H9 (cell line): ENCODE measurements around the gene ANKDD1A. TPM values are rescaled to one million over a fixed set of nuclear protein-coding genes. Genes with fewer than 3 reads are reported as not detected.

Experiments used
- DNase-seq: peaks from one replicate; pipeline ENCODE4 v3.0.0-alpha.2; 2017
- H2AFZ ChIP-seq: one replicate; pipeline ENCODE4 v1.6.1; 2013; ENCODE audit warnings: mild to moderate bottlenecking, low read length, control low read depth, moderate library complexity
- H2AK5ac ChIP-seq: 2 replicates; pipeline ENCODE4 v1.6.1; 2013; ENCODE audit warnings: low read length, control low read depth, mixed read lengths; ENCODE audit not compliant: insufficient read length
- H2BK120ac ChIP-seq: one replicate; pipeline ENCODE4 v1.6.1; 2013; ENCODE audit warnings: low read depth, mild to moderate bottlenecking, low read length, control low read depth, inconsistent platforms; ENCODE audit not compliant: poor library complexity, severe bottlenecking
- H2BK12ac ChIP-seq: 2 replicates; pipeline ENCODE4 v1.6.1; 2013; ENCODE audit warnings: low read length, control low read depth, mixed read lengths, low read depth; ENCODE audit not compliant: insufficient read length
- H2BK15ac ChIP-seq: 2 replicates; pipeline ENCODE4 v1.6.1; 2013; ENCODE audit warnings: low read depth, low read length, control low read depth
- H2BK20ac ChIP-seq: one replicate; pipeline ENCODE4 v1.6.1; 2013; ENCODE audit warnings: low read depth, mild to moderate bottlenecking, low read length, control low read depth, inconsistent platforms; ENCODE audit not compliant: poor library complexity, severe bottlenecking
- H2BK5ac ChIP-seq: 2 replicates; pipeline ENCODE4 v1.6.1; 2013; ENCODE audit warnings: low read length, control low read depth, mixed read lengths; ENCODE audit not compliant: insufficient read length
- H3K14ac ChIP-seq: 2 replicates; pipeline ENCODE4 v1.6.1; 2013; ENCODE audit warnings: low read length, control low read depth; ENCODE audit not compliant: insufficient read depth
- H3K18ac ChIP-seq: 2 replicates; pipeline ENCODE4 v1.6.1; 2013; ENCODE audit warnings: low read depth, mild to moderate bottlenecking, mixed read lengths, low read length, control low read depth; ENCODE audit not compliant: insufficient read length
- H3K23ac ChIP-seq: 2 replicates; pipeline ENCODE4 v1.6.1; 2013; ENCODE audit warnings: low read length, control low read depth, mixed read lengths, low read depth; ENCODE audit not compliant: insufficient read length
- H3K23me2 ChIP-seq: 2 replicates; pipeline ENCODE4 v1.6.1; 2013; ENCODE audit warnings: low read depth, mild to moderate bottlenecking, mixed read lengths, low read length, control low read depth; ENCODE audit not compliant: insufficient read length, poor library complexity, severe bottlenecking
- H3K27ac ChIP-seq: 2 replicates; pipeline ENCODE4 v1.5.1; 2013; ENCODE audit warnings: low read length, control low read depth, mixed read lengths, low read depth; ENCODE audit not compliant: insufficient read length
- H3K27me3 ChIP-seq: 2 replicates; pipeline ENCODE4 v1.6.1; 2013; ENCODE audit warnings: low read length, control low read depth, inconsistent platforms; ENCODE audit not compliant: insufficient read depth
- H3K4ac ChIP-seq: 2 replicates; pipeline ENCODE4 v1.6.1; 2013; ENCODE audit warnings: low read depth, mild to moderate bottlenecking, control low read depth, inconsistent platforms, low read length, moderate library complexity
- H3K4me1 ChIP-seq: 2 replicates; pipeline ENCODE4 v1.6.1; 2013; ENCODE audit warnings: low read length, control low read depth, inconsistent platforms; ENCODE audit not compliant: insufficient read depth
- H3K4me2 ChIP-seq: 2 replicates; pipeline ENCODE4 v1.6.1; 2013; ENCODE audit warnings: low read length, control low read depth, mixed read lengths; ENCODE audit not compliant: insufficient read length, insufficient read depth
- H3K56ac ChIP-seq: 2 replicates; pipeline ENCODE4 v1.6.1; 2013; ENCODE audit warnings: low read depth, mild to moderate bottlenecking, mixed read lengths, low read length, control low read depth; ENCODE audit not compliant: insufficient read length
- H3K79me1 ChIP-seq: 2 replicates; pipeline ENCODE4 v1.6.1; 2013; ENCODE audit warnings: low read depth, mild to moderate bottlenecking, moderate library complexity, low read length, control low read depth, inconsistent platforms; ENCODE audit not compliant: insufficient read depth, poor library complexity, severe bottlenecking
- H3K79me2 ChIP-seq: 2 replicates; pipeline ENCODE4 v1.6.1; 2013; ENCODE audit warnings: low read length, control low read depth, inconsistent platforms; ENCODE audit not compliant: insufficient read depth
- H3K9ac ChIP-seq: 2 replicates; pipeline ENCODE4 v1.6.1; 2013; ENCODE audit warnings: low read length, control low read depth, mixed read lengths; ENCODE audit not compliant: insufficient read length; ENCODE audit errors: extremely low read depth
- H3K9me3 ChIP-seq: one replicate; pipeline ENCODE4 v1.6.1; 2013; ENCODE audit warnings: low read depth, low read length, inconsistent platforms; ENCODE audit not compliant: control insufficient read depth
- H3T11ph ChIP-seq: one replicate; pipeline ENCODE4 v1.6.1; 2013; ENCODE audit warnings: mild to moderate bottlenecking, low read length, control low read depth, inconsistent platforms
- H4K20me1 ChIP-seq: one replicate; pipeline ENCODE4 v1.6.1; 2013; ENCODE audit not compliant: control insufficient read depth, insufficient read length, insufficient read depth
- H4K5ac ChIP-seq: 2 replicates; pipeline ENCODE4 v1.6.1; 2013; ENCODE audit warnings: low read depth, mild to moderate bottlenecking, mixed read lengths, low read length, control low read depth; ENCODE audit not compliant: insufficient read length
- H4K8ac ChIP-seq: replicated peaks from 2 replicates; pipeline ENCODE4 v1.6.1; 2013; ENCODE audit warnings: low read length, control low read depth, mixed read lengths, low read depth; ENCODE audit not compliant: insufficient read length
- H4K91ac ChIP-seq: 2 replicates; pipeline ENCODE4 v1.6.1; 2013; ENCODE audit warnings: low read depth, mild to moderate bottlenecking, moderate library complexity, mixed read lengths, low read length, control low read depth; ENCODE audit not compliant: insufficient read length
- H3K27ac Mint-ChIP-seq, 3 experiments: 2 replicates in 2 of 3; 3 replicates in 1 of 3; pipeline ENCODE4 v1.8.0; 2020 to 2021; ENCODE audit warnings: mixed read lengths in 3 of 3, mild to moderate bottlenecking in 1 of 3, moderate library complexity in 1 of 3
- H3K27me3 Mint-ChIP-seq: 2 replicates; pipeline ENCODE4 v1.8.0; 2021; ENCODE audit warnings: low read depth, mild to moderate bottlenecking, moderate library complexity, mixed read lengths
- H3K36me3 Mint-ChIP-seq, 3 experiments: 2 replicates in 2 of 3; 3 replicates in 1 of 3; pipeline ENCODE4 v1.8.0; 2020 to 2021; ENCODE audit warnings: low read depth in 3 of 3, mixed read lengths in 3 of 3; ENCODE audit not compliant: insufficient read depth in 1 of 3
- H3K4me1 Mint-ChIP-seq, 2 experiments: 2 replicates each; pipeline ENCODE4 v1.8.0; 2020; ENCODE audit warnings: mixed read lengths in 2 of 2
- H3K4me3 Mint-ChIP-seq, 2 experiments: 2 replicates in 1 of 2; 3 replicates in 1 of 2; pipeline ENCODE4 v1.8.0; 2020 to 2021; ENCODE audit warnings: mild to moderate bottlenecking in 2 of 2, mixed read lengths in 2 of 2, moderate library complexity in 1 of 2
- H3K9me3 Mint-ChIP-seq, 2 experiments: 2 replicates in 1 of 2; 3 replicates in 1 of 2; pipeline ENCODE4 v1.8.0; 2020; ENCODE audit warnings: mild to moderate bottlenecking in 2 of 2, mixed read lengths in 2 of 2, moderate library complexity in 1 of 2
- WGBS: extraction: QIAGEN DNeasy Blood & Tissue Kit; methylation state at CpG from one replicate; pipeline ENCODE4 v1.1.7; 2013; ENCODE audit warnings: missing lambda C conversion rate, low lambda C conversion rate, mixed read lengths; ENCODE audit not compliant: insufficient read length; ENCODE audit errors: extremely low coverage; 5-methylcytosine and 5-hydroxymethylcytosine counted together
- total RNA-seq: library from RNA; stranded (reverse); gene quantifications from 2 replicates; pipeline ENCODE4 v1.2.1, GENCODE V29; 2021
- TF ChIP-seq, protein P1 (sequence below): fragments of 200-600 bp; sonication (generic); conservative IDR thresholded peaks from 3 replicates; pipeline ENCODE4 v1.8.0; 2021; ENCODE audit warnings: antibody characterized with exemption, mild to moderate bottlenecking

The ANKDD1A gene
- total RNA-seq, 1 experiment from 2014 or later, result 3.7 TPM

DNA sequence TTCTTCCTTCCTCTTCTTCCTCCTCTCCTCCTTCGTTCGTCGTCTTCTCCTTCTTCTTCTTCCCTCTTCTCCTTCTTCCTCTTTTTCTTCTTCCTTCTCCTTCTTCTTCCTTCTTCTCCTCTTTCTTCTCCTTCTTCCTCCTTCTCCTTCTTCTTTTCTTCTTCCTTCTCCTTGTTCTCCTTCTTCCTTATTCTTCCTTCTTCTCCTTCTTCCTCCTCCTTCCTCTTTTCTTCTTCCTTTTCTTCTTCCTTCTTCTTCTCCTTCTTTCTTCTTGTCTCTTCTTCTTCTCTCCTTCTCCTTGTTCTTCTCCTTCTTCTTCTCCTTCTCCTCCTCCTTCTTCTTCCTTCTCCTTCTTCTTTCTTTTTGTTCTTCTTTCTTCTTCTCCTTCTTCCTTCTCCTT is 42.7 kb downstream of the ANKDD1A start:
- H4K5ac ChIP-seq, result no peak overlapping the region
- no peak for DNase-seq
- H3K9ac ChIP-seq, result no peak overlapping the region
- no peak overlapping the region for H3K14ac ChIP-seq
- H3K23ac ChIP-seq, result no peak overlapping the region
- no peaks in the 10 kb centered on the region for H3K4me1 ChIP-seq
- H3K79me2 ChIP-seq, result no peaks in the 10 kb centered on the region
- no peak overlapping the region for H3K4ac ChIP-seq
- H2AFZ ChIP-seq, result no peak overlapping the region
- no peak overlapping the region for H3K4me2 ChIP-seq
- no peak overlapping the region for H4K8ac ChIP-seq
- no peaks in the 10 kb centered on the region for H3K9me3 ChIP-seq
- no peak overlapping the region for H3K27ac Mint-ChIP-seq
- no peak overlapping the region for H2AK5ac ChIP-seq
- H3T11ph ChIP-seq, result no peak overlapping the region
- peaks cover 38 to 41% of the 10 kb centered on the region in 2 experiments for H3K9me3 Mint-ChIP-seq
- no peak overlapping the region for H4K91ac ChIP-seq
- H3K27me3 Mint-ChIP-seq, result peaks cover 3% of the 10 kb centered on the region; the same call in 1 of the 2 replicates
- no peak overlapping the region for H3K18ac ChIP-seq
- H3K23me2 ChIP-seq, result no peaks in the 10 kb centered on the region
- H4K20me1 ChIP-seq, result no peaks in the 10 kb centered on the region
- TF ChIP-seq, protein P1, sequence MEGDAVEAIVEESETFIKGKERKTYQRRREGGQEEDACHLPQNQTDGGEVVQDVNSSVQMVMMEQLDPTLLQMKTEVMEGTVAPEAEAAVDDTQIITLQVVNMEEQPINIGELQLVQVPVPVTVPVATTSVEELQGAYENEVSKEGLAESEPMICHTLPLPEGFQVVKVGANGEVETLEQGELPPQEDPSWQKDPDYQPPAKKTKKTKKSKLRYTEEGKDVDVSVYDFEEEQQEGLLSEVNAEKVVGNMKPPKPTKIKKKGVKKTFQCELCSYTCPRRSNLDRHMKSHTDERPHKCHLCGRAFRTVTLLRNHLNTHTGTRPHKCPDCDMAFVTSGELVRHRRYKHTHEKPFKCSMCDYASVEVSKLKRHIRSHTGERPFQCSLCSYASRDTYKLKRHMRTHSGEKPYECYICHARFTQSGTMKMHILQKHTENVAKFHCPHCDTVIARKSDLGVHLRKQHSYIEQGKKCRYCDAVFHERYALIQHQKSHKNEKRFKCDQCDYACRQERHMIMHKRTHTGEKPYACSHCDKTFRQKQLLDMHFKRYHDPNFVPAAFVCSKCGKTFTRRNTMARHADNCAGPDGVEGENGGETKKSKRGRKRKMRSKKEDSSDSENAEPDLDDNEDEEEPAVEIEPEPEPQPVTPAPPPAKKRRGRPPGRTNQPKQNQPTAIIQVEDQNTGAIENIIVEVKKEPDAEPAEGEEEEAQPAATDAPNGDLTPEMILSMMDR, result no peak
- no peak overlapping the region for H3K27ac ChIP-seq
- H2BK15ac ChIP-seq, result no peak overlapping the region
- H2BK120ac ChIP-seq, result no peak overlapping the region
- WGBS, result no CpG with 5 or more reads among the region's 3 CpGs
- H3K4me1 Mint-ChIP-seq, result no peaks in the 10 kb centered on the region
- no peaks in the 10 kb centered on the region for H3K27me3 ChIP-seq
- peaks cover 33 to 64% (median 61%) of the 10 kb centered on the region in 3 experiments for H3K36me3 Mint-ChIP-seq
- H3K4me3 Mint-ChIP-seq, result no peak overlapping the region
- H2BK12ac ChIP-seq, result no peak overlapping the region
- H2BK20ac ChIP-seq, result no peak overlapping the region
- H3K56ac ChIP-seq, result no peak overlapping the region
- H3K79me1 ChIP-seq, result no peaks in the 10 kb centered on the region
- H2BK5ac ChIP-seq, result no peak overlapping the region
